ENCODE results near the gene LRBA. TPM values are rescaled to one million over a fixed set of nuclear protein-coding genes. Genes with fewer than 3 reads are reported as not detected.

Gene LRBA
- total RNA-seq, 1 donor from 2014 or later, result 46.2 TPM

- DNase-seq (no peak), ATAC-seq (no peak)
- no peak overlapping the region for H3K4me3 ChIP-seq
- H3K9me3 ChIP-seq, result no peaks in the 10 kb centered on the region
- intact Hi-C loops (cut with DNase I), result no loop called here
- no peaks in the 10 kb centered on the region for H3K4me1 ChIP-seq
- no peaks in the 10 kb centered on the region for H3K36me3 ChIP-seq
- TF ChIP-seq CTCF (IDR thresholded peaks at IDR 0.05), result no peak
- H3K27ac ChIP-seq, result no peak overlapping the region
- H3K27me3 ChIP-seq (ENCODE audit: low read depth), result no peaks in the 10 kb centered on the region
These were observed 33.8 kb upstream of the LRBA start for GRCh38 chr4:151048913-151049312.

- ATAC-seq (no peak), DNase-seq (no peak)
- H3K27ac ChIP-seq, result no peak overlapping the region
- no peak overlapping the region for H3K4me3 ChIP-seq
- H3K9me3 ChIP-seq, result no peaks in the 10 kb centered on the region
- intact Hi-C loops (cut with DNase I), result no loop called here
- no peaks in the 10 kb centered on the region for H3K36me3 ChIP-seq
- no peaks in the 10 kb centered on the region for H3K27me3 ChIP-seq (ENCODE audit: low read depth)
- no peak for TF ChIP-seq CTCF (IDR thresholded peaks at IDR 0.05)
- no peaks in the 10 kb centered on the region for H3K4me1 ChIP-seq
These were observed 31.5 kb upstream of the LRBA start for GRCh38 chr4:151046609-151047008.

DNA sequence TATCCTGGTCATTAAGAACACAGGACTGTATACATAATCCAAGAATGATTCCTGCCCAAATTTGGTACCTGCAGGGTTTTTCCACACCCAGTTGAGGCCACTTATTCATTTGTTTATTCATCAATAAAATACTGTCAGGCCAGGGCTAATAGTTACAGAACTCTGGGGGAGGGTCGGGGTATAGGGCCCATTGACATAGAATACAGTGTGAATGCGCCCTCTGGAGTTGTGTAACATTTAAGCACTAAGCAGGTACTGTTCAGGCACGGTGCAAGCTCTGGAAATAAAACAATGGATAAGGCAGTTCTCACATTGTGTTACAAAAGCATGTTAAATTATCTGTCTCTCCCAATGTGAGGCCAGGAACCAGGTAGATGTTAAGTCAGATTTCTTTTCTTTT is 30.8 kb upstream of the LRBA start:
- intact Hi-C loops (cut with DNase I), result no loop called here
- Histone ChIP-seq H3K4me3 (no peak overlapping the region), H3K27ac (no peak overlapping the region), H3K9me3 (no peaks in the 10 kb centered on the region), H3K27me3 (ENCODE audit: low read depth) (no peaks in the 10 kb centered on the region), H3K36me3 (no peaks in the 10 kb centered on the region), H3K4me1 (no peaks in the 10 kb centered on the region)
- DNase-seq (no peak), ATAC-seq (peak in 1 of 2 donors; percentile 59)
- TF ChIP-seq CTCF (IDR thresholded peaks at IDR 0.05), result no peak

DNA sequence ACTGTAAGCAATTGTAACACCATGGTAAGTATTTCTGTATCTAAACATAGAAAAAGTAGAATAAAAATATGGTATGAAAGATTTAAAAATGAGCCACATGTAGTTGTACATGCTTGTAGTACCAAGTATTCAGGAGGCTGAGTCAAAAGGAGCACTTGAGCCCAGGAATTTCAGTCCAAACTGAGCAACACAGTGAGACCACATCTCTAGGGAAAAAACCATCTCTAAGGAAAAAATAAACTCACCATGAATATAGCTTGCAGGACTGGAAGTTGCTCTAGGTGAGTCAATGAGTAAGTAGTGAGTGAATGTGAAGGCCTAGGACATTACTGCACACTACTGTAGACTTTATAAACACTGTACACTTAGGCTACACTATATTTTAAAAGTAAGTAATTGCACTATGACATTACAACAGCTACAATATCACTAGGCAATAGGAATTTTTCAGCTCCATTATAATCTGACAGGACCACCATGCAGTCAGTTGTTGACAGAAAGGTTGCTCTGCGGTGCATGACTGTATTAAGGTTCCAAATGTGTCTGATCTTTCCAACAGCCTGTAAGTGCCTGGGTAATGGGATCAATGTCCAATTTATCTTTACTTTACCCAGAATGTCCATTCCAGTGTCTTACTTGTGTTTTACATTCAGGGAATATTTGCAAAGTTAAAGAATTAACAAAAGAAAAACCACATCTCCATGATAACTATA is 28.9 kb upstream of the LRBA start:
- H3K9me3 ChIP-seq, result no peaks in the 10 kb centered on the region
- no peak overlapping the region for H3K4me3 ChIP-seq
- intact Hi-C loops (cut with DNase I), result no loop called here
- no peaks in the 10 kb centered on the region for H3K36me3 ChIP-seq
- no peak for ATAC-seq
- no peaks in the 10 kb centered on the region for H3K27me3 ChIP-seq (ENCODE audit: low read depth)
- no peaks in the 10 kb centered on the region for H3K4me1 ChIP-seq
- no peak for TF ChIP-seq CTCF (IDR thresholded peaks at IDR 0.05)
- H3K27ac ChIP-seq, result no peak overlapping the region
- DNase-seq, result no peak

- ATAC-seq, result no peak
- intact Hi-C loops (cut with DNase I), result no loop called here
These were observed 24.6 kb upstream of the LRBA start for GRCh38 chr4:151039733-151040132.

More at GRCh38 chr4:151039733-151040132, 24.6 kb upstream of the LRBA start:
- Histone ChIP-seq H3K4me3 (no peak overlapping the region), H3K36me3 (no peaks in the 10 kb centered on the region), H3K27me3 (ENCODE audit: low read depth) (no peaks in the 10 kb centered on the region), H3K27ac (no peak overlapping the region), H3K4me1 (no peaks in the 10 kb centered on the region), H3K9me3 (no peaks in the 10 kb centered on the region)
- no peak for DNase-seq
- TF ChIP-seq CTCF (IDR thresholded peaks at IDR 0.05), result no peak

Measured in lower lobe of right lung (tissue), 2 donors.